T-helper 2 cell treated with Interferon-gamma antibody and Interleukin-4, amounts not matched to agents 5 μg/mL and 100 μg/mL, for 36 hours (primary cell): ENCODE results near the gene RCAN2.
A peak's percentile ranks its signal among the peaks of the same experiment; 100 is the strongest.

Source experiments
- DNase-seq: peaks from one replicate; pipeline ENCODE4 v3.0.0; 2021; ENCODE audit warnings: low spot score
- H3K27ac Mint-ChIP-seq: one replicate; pipeline ENCODE4 v1.8.0; 2021; ENCODE audit warnings: mild to moderate bottlenecking, mixed read lengths
- H3K27me3 Mint-ChIP-seq: one replicate; pipeline ENCODE4 v1.8.0; 2021; ENCODE audit warnings: low read depth, mixed read lengths
- H3K36me3 Mint-ChIP-seq: one replicate; pipeline ENCODE4 v1.8.0; 2021; ENCODE audit warnings: low read depth, mixed read lengths
- H3K4me1 Mint-ChIP-seq: one replicate; pipeline ENCODE4 v1.8.0; 2021; ENCODE audit warnings: low read depth, mixed read lengths
- H3K4me3 Mint-ChIP-seq: one replicate; pipeline ENCODE4 v1.8.0; 2022; ENCODE audit warnings: mild to moderate bottlenecking, moderate library complexity, mixed read lengths
- H3K9me3 Mint-ChIP-seq: one replicate; pipeline ENCODE4 v1.8.0; 2021; ENCODE audit warnings: mixed read lengths

The RCAN2 gene

DNA sequence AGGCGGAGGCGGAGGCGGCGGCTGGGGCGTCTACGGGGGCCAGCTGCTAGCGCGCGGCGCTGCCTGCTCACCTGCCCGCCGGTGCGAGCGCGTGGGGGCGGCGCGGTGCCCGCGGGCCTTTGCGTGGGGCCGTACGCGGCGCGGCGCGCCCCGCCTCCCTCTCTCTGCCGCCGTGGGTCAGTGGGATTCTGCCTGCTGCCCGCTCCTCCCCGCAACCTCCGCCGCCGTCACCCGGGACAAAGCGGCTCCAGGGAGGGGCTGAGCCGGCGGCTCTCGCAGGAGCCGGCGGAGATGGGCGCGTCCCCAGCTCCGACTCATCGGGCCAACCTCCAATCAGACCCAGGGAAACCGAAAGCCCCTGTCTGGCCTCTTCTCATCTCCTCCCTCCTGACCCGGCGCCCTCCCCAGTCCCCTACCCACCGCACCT, at the start of gene RCAN2:
Gene RCAN2, minus strand, starts transcription at position 249 of the 427 bp plus-strand sequence.
- peak within 1 kb of the TSS; percentile 41 for H3K4me3 Mint-ChIP-seq
- H3K4me1 Mint-ChIP-seq: no peaks in the 10 kb centered on the region
- no peak for DNase-seq
- H3K36me3 Mint-ChIP-seq: no peaks in the 10 kb centered on the region
- no peak within 1 kb of the TSS for H3K27ac Mint-ChIP-seq
- H3K9me3 Mint-ChIP-seq: no peaks in the 10 kb centered on the region
- H3K27me3 Mint-ChIP-seq: peaks cover 71% of the 10 kb centered on the region

DNA sequence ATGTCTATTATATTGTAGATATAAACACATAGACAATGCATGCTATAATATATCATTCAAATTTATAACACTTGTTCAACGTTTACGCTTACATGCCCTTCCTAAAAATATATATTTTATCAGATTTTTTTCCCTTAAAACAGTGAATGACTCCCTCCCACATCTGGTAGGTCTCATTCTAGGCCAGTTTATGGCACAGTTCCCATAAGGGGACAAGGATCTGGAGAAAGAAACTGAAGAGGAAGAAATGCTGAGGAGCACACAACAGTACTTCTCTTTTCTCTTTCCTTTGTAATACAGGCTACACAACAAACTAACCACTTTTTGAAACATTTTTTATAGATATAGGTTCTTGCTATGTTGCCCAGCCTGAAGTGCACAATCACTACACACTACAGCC, 48.6 kb upstream of the RCAN2 start:
- Mint-ChIP-seq H3K4me3 (no peak overlapping the region), H3K4me1 (no peaks in the 10 kb centered on the region), H3K27ac (no peak overlapping the region), H3K36me3 (no peaks in the 10 kb centered on the region), H3K27me3 (no peaks in the 10 kb centered on the region), H3K9me3 (no peaks in the 10 kb centered on the region)
- DNase-seq: no peak

DNA sequence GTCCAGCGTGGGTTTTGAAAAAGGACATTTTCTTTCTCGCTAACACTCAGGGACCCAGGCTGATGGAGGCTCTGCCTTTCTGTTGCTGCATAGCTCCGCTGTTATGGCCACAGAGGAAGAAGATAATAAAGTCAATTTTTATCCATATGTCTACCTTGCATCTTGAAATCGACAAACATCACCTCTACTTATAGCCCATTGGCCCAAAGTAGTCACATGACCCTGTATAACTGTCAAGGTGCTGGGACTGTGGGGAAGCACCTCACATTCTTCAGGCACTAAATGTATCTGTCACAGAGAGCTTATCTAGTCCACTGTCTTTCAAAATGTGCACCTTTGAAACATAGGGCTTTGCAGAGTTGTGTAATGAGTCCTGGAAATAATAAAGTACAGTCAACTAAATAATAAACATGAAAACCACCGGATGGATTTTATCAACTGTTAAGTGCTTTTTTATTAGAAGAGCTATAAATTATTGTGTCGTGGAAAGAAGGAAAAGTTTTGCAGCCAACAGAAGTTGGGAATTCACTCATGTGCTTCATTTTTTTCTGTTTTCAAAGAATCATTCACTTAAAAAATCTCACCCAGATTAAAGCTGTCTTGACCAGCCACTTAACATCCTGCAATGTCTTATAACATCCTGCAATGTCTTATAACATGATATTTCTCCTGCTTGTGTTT, 47.7 kb upstream of the RCAN2 start:
- DNase-seq: no peak
- Mint-ChIP-seq H3K9me3 (no peaks in the 10 kb centered on the region), H3K4me1 (no peaks in the 10 kb centered on the region), H3K4me3 (no peak overlapping the region), H3K27ac (no peak overlapping the region), H3K27me3 (no peaks in the 10 kb centered on the region), H3K36me3 (no peaks in the 10 kb centered on the region)

GRCh38 chr6:46530896-46531295, 39.6 kb upstream of the RCAN2 start:
- H3K27me3 Mint-ChIP-seq: peaks cover 3% of the 10 kb centered on the region
- DNase-seq: no peak
- H3K27ac Mint-ChIP-seq: no peak overlapping the region
- H3K36me3 Mint-ChIP-seq: no peaks in the 10 kb centered on the region
- H3K9me3 Mint-ChIP-seq: no peaks in the 10 kb centered on the region
- no peaks in the 10 kb centered on the region for H3K4me1 Mint-ChIP-seq
- H3K4me3 Mint-ChIP-seq: no peak overlapping the region

GRCh38 chr6:46528961-46529750, 37.9 kb upstream of the RCAN2 start:
- Mint-ChIP-seq H3K4me3 (no peak overlapping the region), H3K27ac (no peak overlapping the region), H3K27me3 (peaks cover 7% of the 10 kb centered on the region), H3K36me3 (no peaks in the 10 kb centered on the region), H3K4me1 (no peaks in the 10 kb centered on the region), H3K9me3 (no peaks in the 10 kb centered on the region)
- DNase-seq: no peak

GRCh38 chr6:46526607-46527006, 35.4 kb upstream of the RCAN2 start:
- H3K9me3 Mint-ChIP-seq: no peaks in the 10 kb centered on the region
- no peak overlapping the region for H3K27ac Mint-ChIP-seq
- no peaks in the 10 kb centered on the region for H3K36me3 Mint-ChIP-seq
- no peak overlapping the region for H3K4me3 Mint-ChIP-seq
- no peaks in the 10 kb centered on the region for H3K4me1 Mint-ChIP-seq
- DNase-seq: no peak
- H3K27me3 Mint-ChIP-seq: peaks cover 7% of the 10 kb centered on the region

- Mint-ChIP-seq H3K4me1 (no peaks in the 10 kb centered on the region), H3K27me3 (peaks cover 7% of the 10 kb centered on the region), H3K9me3 (no peaks in the 10 kb centered on the region), H3K27ac (no peak overlapping the region), H3K36me3 (no peaks in the 10 kb centered on the region), H3K4me3 (no peak overlapping the region)
- no peak for DNase-seq
These were observed 34.3 kb upstream of the RCAN2 start for GRCh38 chr6:46525583-46525982.

GRCh38 chr6:46521464-46521971, 30.3 kb upstream of the RCAN2 start:
- no peaks in the 10 kb centered on the region for H3K36me3 Mint-ChIP-seq
- DNase-seq: no peak
- H3K4me1 Mint-ChIP-seq: no peaks in the 10 kb centered on the region
- no peak overlapping the region for H3K27ac Mint-ChIP-seq
- H3K27me3 Mint-ChIP-seq: peaks cover 16% of the 10 kb centered on the region
- no peaks in the 10 kb centered on the region for H3K9me3 Mint-ChIP-seq
- H3K4me3 Mint-ChIP-seq: no peak overlapping the region

GRCh38 chr6:46517202-46517601, 26.0 kb upstream of the RCAN2 start:
- H3K27ac Mint-ChIP-seq: no peak overlapping the region
- H3K9me3 Mint-ChIP-seq: no peaks in the 10 kb centered on the region

GRCh38 chr6:46513533-46513932, 22.3 kb upstream of the RCAN2 start:
- Mint-ChIP-seq H3K27me3 (peaks cover 13% of the 10 kb centered on the region), H3K36me3 (no peaks in the 10 kb centered on the region), H3K4me1 (no peaks in the 10 kb centered on the region), H3K9me3 (no peaks in the 10 kb centered on the region), H3K4me3 (no peak overlapping the region), H3K27ac (no peak overlapping the region)
- DNase-seq: no peak

More at GRCh38 chr6:46517202-46517601, 26.0 kb upstream of the RCAN2 start:
- peaks cover 12% of the 10 kb centered on the region for H3K27me3 Mint-ChIP-seq
- no peak overlapping the region for H3K4me3 Mint-ChIP-seq
- H3K4me1 Mint-ChIP-seq: no peaks in the 10 kb centered on the region
- DNase-seq: no peak
- H3K36me3 Mint-ChIP-seq: no peaks in the 10 kb centered on the region

GRCh38 chr6:46511320-46511719, 20.1 kb upstream of the RCAN2 start:
- Mint-ChIP-seq H3K27me3 (peaks cover 5% of the 10 kb centered on the region), H3K36me3 (no peaks in the 10 kb centered on the region), H3K4me3 (no peak overlapping the region), H3K4me1 (no peaks in the 10 kb centered on the region), H3K27ac (no peak overlapping the region), H3K9me3 (no peaks in the 10 kb centered on the region)
- no peak for DNase-seq

DNA sequence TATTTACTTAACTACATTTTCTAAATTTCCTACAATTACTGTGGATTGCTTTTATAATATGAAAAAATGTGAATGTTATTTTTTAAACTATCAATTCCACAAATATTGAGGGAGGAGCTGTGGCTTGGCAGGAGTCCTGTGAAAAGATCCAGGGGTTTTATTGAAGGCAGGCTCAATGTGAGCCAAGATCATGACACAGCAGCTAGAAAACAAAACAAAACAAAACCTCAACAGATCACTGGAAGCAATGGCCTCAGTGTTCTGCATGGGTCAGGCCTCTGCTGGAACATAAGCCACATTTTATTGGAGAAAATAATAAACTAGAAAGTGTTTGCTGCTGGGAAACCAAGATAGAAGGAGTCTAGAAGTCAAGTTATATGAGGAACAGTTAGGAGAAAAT, 19.4 kb upstream of the RCAN2 start:
- peaks cover 3% of the 10 kb centered on the region for H3K27me3 Mint-ChIP-seq
- H3K36me3 Mint-ChIP-seq: no peaks in the 10 kb centered on the region
- no peak overlapping the region for H3K4me3 Mint-ChIP-seq
- H3K9me3 Mint-ChIP-seq: no peaks in the 10 kb centered on the region
- no peaks in the 10 kb centered on the region for H3K4me1 Mint-ChIP-seq
- no peak for DNase-seq
- no peak overlapping the region for H3K27ac Mint-ChIP-seq

GRCh38 chr6:46509981-46510510, 18.8 kb upstream of the RCAN2 start:
- no peak overlapping the region for H3K4me3 Mint-ChIP-seq
- H3K27me3 Mint-ChIP-seq: peaks cover 8% of the 10 kb centered on the region
- H3K36me3 Mint-ChIP-seq: no peaks in the 10 kb centered on the region
- no peaks in the 10 kb centered on the region for H3K4me1 Mint-ChIP-seq
- DNase-seq: no peak
- no peak overlapping the region for H3K27ac Mint-ChIP-seq
- H3K9me3 Mint-ChIP-seq: no peaks in the 10 kb centered on the region

- Mint-ChIP-seq H3K4me3 (no peak overlapping the region), H3K4me1 (no peaks in the 10 kb centered on the region), H3K27me3 (peaks cover 8% of the 10 kb centered on the region), H3K36me3 (no peaks in the 10 kb centered on the region), H3K9me3 (no peaks in the 10 kb centered on the region), H3K27ac (no peak overlapping the region)
- no peak for DNase-seq
These were observed 17.8 kb upstream of the RCAN2 start for GRCh38 chr6:46509063-46509462.
